GM20431 (cell line): Measurements from ENCODE around the gene STRBP.

Experiments used
- in situ Hi-C: fragments of 300-500 bp; cut with MseI, MboI; formaldehyde crosslinking; loops from one replicate; pipeline ENCODE4 v1.15.0; 2020; ENCODE audit warnings: low sequenced_read_pairs; ENCODE audit not compliant: unreplicated experiment

Gene STRBP

DNA sequence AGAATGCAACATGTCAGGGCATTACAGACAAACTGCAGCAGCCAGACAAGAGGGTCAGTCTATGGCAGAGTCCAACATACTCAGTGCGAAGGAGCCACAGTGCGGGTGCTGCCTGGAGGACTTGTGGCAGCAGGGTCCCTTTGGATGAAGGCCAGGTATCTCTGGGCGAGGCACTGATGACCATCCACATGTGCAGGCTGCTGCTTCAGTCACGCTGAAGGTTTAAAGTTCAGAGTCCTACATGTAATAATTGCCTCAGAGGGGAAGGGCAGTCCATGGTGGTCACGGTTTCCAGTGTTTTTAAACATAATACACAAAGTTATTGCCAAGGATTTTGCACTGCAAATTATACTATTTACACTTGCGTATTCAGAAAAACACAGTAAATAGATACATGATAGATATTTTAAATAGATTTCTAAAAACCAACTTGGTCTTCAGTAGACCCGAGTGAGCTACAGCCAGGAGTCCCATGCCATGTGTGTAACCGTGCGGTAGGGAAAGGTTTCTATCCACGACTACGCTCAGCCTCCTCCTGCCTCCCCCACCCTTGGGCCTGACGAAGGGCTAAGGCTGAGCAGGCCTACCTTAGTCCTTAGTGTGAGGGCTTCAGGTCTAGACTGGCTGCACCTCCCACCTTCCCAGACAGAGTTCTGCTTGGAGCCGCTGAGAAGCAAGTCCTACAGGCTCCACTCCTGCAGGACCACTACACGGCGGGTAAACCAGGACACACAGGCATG lies 158.7 kb downstream of the STRBP start:
- in situ Hi-C loops = no loop called here

DNA sequence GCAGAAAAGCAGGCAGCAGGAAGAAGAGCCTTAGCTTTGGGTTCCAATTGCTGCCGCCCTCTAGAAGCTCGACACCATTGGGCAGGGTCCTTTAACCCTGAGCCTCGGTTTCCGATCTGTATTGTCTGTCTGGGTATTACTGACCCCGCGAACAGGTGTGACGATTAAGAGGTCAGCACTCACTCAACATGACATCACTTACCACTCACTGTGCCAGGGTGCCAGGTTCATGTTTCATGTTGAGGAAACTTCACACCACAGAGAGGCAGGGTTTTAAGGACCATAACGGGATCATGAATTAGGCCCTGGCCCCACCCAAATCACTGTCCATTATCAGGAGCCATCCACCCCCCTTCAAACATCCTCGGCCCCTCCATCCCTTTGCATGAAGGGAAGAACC lies 159.4 kb downstream of the STRBP start:
- in situ Hi-C loops = no loop called here

GRCh38 chr9:123107639-123108285 lies 160.6 kb downstream of the STRBP start:
- in situ Hi-C loops = no loop called here

- in situ Hi-C loops = no loop called here
Measured at GRCh38 chr9:123105490-123105889, 162.9 kb downstream of the STRBP start.

DNA sequence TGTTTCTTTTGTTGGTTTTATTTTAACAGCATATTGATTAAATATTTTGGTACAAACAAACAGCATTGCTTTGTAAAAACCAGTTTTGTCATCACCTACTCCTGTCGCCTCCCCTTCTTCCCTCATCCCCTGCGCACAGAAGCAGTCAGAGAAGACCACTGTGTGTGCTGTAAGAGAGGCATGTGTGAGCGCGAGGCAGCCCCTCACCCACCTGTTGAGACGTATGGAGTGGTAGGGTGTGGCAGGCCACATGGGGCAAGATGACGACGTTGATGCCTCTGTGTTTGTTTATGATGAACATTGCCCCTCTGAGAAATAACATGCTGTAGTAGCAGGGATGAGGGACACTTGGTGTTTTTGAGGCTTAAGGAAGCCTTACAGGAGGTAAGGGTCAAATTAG lies 163.6 kb downstream of the STRBP start:
- in situ Hi-C loops = no loop called here

- in situ Hi-C loops = no loop called here
Measured at GRCh38 chr9:123102375-123103113, 165.8 kb downstream of the STRBP start.

- in situ Hi-C loops = no loop called here
Measured at GRCh38 chr9:123099548-123099947, 168.8 kb downstream of the STRBP start.

DNA sequence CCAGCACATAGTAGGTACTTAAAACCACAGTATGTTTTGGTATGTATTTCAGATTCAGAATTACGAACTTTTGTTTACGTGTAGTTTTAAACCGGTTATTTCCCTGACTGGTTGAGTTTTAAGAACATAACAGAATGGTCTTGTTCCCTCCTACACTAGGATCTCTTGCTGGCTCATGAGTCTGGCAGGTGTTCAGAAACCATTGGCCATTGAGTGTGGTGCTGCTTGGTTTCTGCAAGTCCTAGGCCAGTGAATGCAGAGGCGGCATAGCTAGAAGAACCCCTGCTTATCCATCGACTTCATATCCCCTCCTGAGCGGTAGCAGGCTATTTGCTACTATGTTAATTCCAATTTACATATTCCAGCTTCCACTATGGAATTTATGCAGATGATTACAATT lies 169.3 kb downstream of the STRBP start:
- in situ Hi-C loops = no loop called here

DNA sequence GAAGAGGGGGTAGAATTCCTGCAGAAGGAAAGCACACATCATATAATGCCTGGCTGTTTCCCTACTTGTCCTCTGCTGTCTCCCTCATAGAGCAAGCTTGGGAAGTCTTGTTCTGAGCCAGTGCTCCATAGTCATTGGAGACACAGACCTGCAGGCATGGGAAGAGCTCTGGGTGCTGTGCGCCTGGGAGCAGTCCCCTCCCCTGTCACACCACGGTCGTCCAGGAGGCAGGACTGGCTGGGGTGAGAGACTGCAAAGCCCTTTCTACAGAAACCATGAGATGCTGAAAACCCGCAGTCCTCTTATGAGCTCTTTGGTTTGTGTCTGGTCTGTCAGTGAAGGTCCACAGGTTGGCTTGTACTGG lies 170.3 kb downstream of the STRBP start:
- in situ Hi-C loops = no loop called here

DNA sequence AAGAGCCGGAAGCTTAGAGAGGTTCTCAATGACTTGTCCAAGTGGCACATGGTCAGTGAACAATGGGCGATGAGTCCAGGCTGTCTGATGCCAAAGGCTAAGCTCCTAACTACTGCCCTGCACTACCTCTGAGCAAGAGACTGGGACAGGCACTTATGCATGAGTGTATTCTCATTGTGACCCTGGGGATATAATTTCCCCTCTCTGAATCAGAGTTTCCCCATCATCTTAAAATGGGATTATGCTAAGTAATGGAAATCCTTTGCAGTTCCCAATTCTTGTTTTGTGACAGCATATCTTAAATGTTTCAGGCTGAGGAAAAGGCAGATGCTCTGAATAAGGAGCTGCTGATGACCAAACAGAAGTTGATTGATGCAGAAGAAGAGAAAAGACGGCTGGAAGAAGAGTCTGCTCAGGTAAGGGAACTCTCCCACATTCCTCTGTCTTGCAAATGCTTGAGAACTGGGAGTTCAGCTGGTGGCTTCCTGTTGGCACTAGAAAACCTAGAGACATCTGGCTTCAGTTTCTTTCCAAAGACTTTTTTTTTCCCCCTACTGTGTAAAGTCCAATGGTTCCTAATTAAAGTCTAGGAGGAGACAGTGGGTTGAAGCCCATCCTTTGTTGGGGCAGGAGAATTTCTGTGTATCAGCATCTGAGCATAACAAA lies 170.8 kb downstream of the STRBP start:
- in situ Hi-C loops = no loop called here

GRCh38 chr9:123096987-123097386 lies 171.4 kb downstream of the STRBP start:
- in situ Hi-C loops = no loop called here

- in situ Hi-C loops = no loop called here
Measured at GRCh38 chr9:123093141-123093540, 175.2 kb downstream of the STRBP start.

DNA sequence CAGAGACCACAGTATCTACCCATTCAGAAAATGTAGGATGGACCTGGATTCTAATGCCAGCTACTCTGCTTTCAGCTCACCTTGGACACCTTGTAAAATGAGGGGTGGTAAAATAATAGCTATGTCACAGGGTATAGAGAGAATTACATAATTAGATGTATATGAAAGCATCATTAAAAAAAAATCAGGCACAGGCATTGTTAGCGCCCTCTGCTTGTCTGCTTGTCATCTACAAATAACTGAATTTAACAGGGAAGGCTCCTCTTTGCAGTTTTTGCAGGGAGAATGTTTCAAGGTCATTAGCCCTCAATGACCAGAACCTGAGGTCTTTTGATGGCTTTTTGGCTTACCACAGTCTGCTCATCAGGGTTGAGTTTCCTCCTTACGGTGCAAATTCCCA lies 176.9 kb downstream of the STRBP start:
- in situ Hi-C loops = no loop called here

DNA sequence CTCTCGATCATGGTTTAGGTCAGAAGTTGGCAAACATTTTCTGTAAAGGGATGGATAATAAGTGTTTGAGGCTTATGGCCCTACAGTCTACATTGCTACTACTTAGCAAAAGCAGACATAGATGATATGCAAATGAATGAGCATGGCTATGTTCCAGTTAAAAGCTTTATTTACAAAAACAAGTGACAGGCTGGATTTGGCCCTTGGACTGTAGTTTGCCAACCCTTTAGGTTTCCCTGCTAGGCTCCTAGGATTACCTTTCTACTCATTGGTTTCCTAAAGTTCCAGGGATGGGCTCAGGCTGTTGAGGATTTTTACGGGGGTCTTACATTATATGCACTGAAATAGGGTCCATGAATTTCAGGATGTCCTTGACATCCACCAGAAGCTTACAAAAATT lies 177.4 kb downstream of the STRBP start:
- in situ Hi-C loops = no loop called here

- in situ Hi-C loops = no loop called here
Measured at GRCh38 chr9:123090198-123090896, 178.0 kb downstream of the STRBP start.

DNA sequence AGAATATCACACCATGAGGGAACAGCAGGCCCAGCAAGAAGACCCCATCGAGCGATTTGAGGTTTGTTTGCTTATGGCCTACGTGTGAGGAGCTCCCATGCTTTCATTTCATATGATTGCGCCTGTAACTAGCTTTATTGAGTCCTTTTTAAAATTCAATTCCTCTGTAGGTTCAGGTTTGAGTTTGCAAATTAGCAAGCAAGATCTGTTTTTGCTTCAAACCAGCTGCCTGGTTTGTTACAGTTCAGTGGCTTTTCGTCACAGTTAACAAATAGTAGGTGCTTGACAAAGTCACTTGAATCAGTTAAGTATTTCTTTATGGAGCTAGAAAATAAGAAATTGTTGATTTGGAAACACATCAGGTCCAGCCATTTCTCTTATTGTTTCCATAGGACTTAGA lies 178.6 kb downstream of the STRBP start:
- in situ Hi-C loops = loop anchor here (10.0 kb wide), 1 partner anchor 255 kb away; no protein-coding TSS in a partner anchor

- in situ Hi-C loops = loop anchor here (10.0 kb wide), 1 partner anchor 256 kb away; no protein-coding TSS in a partner anchor
Measured at GRCh38 chr9:123089040-123089439, 179.3 kb downstream of the STRBP start.

GRCh38 chr9:123087359-123087888 lies 181.0 kb downstream of the STRBP start:
- in situ Hi-C loops = loop anchor here (10.0 kb wide), 1 partner anchor 257 kb away; no protein-coding TSS in a partner anchor

DNA sequence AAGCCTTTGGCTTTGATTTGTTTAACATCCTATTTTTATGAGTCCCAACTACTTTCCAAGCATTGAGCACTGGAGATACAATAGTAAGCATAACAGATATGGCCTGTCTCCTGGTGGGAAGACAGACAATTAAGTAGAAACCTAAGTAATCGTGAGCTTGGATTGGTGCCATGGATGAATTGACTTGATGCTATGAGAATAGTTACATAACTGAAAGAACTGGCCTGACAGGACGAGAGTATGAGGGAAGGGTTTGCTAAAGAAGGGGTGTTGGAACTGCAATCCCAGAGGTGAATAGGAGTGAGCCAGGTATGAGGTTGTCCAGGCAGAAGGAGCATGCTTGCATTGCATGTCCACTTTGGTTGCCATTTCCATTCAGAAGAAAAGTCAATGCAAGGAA lies 182.5 kb downstream of the STRBP start:
- in situ Hi-C loops = loop anchor here (10.0 kb wide), 1 partner anchor 259 kb away; no protein-coding TSS in a partner anchor

GRCh38 chr9:123084256-123084655 lies 184.1 kb downstream of the STRBP start:
- in situ Hi-C loops = loop anchor here (10.0 kb wide), 1 partner anchor 261 kb away; no protein-coding TSS in a partner anchor
